ENCODE data around the gene EPHB1.

DNA sequence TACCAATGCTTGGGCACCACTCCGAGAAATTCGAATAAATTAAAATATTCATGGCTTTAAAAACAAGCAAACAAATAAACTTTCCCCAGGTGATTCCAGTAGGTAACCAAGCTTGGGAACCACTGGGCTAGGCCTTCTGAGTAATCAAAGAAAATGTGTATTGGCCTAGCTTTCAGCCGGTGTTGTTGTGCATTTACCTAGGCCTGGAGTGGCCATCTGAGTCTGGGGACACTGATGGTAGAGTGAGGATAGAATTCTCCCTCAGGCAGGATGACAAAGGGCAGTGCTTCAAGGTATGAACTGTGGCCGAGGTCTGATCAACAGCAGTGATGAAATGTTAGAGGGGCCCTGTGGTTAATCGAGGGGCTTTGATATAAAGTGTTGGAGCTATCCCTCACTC lies 440.5 kb downstream of the EPHB1 start:
- TF ChIP-seq POLR2AphosphoS5 (IDR thresholded peaks at IDR 0.05) (no peak), POLR2A (IDR thresholded peaks at IDR 0.05) (no peak)
- TF ChIP-seq, protein P1, sequence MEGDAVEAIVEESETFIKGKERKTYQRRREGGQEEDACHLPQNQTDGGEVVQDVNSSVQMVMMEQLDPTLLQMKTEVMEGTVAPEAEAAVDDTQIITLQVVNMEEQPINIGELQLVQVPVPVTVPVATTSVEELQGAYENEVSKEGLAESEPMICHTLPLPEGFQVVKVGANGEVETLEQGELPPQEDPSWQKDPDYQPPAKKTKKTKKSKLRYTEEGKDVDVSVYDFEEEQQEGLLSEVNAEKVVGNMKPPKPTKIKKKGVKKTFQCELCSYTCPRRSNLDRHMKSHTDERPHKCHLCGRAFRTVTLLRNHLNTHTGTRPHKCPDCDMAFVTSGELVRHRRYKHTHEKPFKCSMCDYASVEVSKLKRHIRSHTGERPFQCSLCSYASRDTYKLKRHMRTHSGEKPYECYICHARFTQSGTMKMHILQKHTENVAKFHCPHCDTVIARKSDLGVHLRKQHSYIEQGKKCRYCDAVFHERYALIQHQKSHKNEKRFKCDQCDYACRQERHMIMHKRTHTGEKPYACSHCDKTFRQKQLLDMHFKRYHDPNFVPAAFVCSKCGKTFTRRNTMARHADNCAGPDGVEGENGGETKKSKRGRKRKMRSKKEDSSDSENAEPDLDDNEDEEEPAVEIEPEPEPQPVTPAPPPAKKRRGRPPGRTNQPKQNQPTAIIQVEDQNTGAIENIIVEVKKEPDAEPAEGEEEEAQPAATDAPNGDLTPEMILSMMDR (IDR thresholded peaks at IDR 0.05), result no peak
